Activated T-helper 1 cell treated with Interleukin-2 at 50 U/mL for 16 hours (primary cell): Measurements from ENCODE around the gene LTA.

ENCODE experiments used
- DNase-seq: peaks from one replicate; pipeline ENCODE4 v3.0.0-alpha.2; 2020; ENCODE audit warnings: low read depth

Gene LTA

GRCh38 chr6:31572041-31572911, at the start of gene LTA:
Gene LTA (plus strand): TSS chr6:31572289. CDS start chr6:31572743, 454 bp downstream.
- peak; percentile 63 for DNase-seq

- DNase-seq = no peak
Observed at GRCh38 chr6:31525553-31525931, 46.5 kb upstream of the LTA start.

DNA sequence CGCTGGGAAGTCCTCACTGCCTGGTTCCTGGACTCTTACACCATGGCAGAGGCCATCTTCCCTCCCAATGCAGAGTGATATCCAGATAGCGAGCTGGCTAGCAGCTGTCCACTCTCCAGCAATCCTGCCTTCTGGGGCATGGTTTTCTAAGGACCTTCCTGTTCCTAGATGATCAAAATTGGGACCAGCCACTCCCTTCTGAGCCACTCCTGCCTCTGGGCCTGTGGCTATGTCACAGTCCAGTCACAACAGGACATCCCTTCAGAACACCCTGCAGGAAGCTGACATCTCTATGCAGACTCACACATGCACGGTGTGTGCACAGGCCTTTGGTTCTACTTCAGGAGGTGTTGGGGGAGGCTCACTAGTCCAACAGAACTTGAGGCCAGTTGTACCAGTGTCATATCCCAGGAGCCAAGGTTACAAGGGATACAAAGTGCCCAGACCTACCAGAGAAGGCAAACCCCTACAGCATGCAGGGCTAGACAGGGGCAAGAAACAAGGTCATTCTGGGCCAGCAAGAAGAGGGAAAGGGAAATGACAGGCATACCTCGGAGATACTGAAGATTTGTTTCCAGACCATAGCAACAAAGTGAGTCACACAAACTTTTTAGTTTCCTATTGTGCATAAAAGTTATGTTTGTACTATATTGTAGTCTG, 46.0 kb upstream of the LTA start:
- no peak for DNase-seq

- DNase-seq = no peak
Observed at GRCh38 chr6:31528307-31528777, 43.7 kb upstream of the LTA start.

DNA sequence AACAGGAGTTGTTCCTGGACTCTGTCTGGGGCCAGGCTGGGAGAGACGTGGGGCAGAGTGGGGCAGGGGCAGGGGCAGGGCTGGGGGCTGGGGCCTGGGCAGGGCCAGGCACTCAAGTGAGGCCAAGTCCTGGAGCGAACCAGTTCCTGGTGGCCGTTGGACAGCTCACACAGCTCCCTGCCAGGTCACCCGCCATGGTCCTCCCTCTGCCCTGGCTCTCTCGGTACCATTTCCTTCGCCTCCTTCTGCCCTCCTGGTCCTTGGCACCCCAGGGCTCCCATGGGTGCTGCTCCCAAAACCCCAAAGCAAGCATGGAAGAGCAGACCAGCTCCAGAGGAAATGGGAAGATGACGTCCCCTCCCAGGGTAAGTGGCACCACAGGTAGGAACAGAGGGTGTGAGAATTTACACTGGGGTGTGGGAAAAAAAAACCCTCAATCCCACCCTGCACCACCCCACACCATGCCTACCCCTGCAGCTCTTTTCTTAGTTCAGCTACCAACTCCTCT, 43.2 kb upstream of the LTA start, which contains the start of gene MCCD1:
TSS of gene MCCD1 (plus strand) at position 142 of the 508 bp plus-strand sequence. CDS start at position 195, 53 bp downstream.
- no peak for DNase-seq

DNA sequence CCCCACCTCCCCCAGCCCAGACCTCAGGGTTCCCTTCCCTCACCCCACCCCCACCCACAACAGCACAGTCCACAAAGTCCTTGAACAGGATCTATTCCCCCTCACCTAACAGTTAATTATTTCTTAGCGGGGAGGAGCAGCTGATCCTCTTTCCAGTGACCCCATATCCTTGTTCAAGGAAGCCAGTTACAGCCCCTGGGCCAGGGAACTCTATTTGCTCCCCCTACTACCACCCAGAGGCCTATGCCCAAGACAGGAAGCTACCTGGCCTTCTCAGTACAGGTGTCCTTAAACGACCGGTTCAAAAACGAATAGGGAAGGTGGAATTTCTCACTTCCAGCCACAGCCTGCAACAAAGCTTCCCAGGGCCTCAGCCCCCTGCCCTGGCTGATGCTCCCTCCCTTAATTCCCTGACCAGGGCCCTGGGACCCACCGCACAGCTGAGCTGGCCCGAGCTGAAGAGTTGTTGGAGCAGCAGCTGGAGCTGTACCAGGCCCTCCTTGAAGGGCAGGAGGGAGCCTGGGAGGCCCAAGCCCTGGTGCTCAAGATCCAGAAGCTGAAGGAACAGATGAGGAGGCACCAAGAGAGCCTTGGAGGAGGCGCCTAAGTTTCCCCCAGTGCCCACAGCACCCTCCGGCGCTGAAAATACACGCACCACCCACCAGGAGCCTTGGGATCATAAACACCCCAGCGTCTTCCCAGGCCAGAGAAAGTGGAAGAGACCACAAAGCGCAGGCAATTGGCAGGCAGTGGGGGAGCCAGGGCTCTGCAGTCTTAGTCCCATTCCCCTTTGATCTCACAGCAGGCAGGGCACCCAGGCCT, 42.5 kb upstream of the LTA start:
- DNase-seq = no peak

DNA sequence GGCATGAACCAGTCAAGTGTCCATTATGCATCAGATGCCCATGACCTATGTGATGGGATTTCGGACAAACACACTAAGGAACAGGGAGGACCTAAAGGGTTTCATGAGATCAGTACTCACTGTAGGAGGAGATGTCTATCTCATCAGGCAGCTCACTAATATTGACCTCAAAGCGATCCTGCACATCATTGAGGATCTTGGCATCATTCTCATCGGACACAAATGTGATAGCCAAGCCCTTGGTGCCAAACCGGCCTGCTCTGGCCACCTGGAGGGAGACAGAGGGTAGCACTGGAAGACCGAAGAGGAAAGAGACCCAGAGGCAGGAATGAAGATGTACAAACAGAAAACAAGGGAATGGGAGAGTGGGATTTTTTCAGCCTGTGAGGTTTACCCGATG, 41.4 kb upstream of the LTA start:
- DNase-seq = no peak

GRCh38 chr6:31531162-31531561, 40.9 kb upstream of the LTA start:
- DNase-seq = no peak

GRCh38 chr6:31531771-31532643, 40.1 kb upstream of the LTA start:
- DNase-seq = no peak

- no peak for DNase-seq
Observed at GRCh38 chr6:31532644-31533454, 39.2 kb upstream of the LTA start.

- no peak for DNase-seq
Observed at GRCh38 chr6:31533455-31533841, 38.6 kb upstream of the LTA start.

DNA sequence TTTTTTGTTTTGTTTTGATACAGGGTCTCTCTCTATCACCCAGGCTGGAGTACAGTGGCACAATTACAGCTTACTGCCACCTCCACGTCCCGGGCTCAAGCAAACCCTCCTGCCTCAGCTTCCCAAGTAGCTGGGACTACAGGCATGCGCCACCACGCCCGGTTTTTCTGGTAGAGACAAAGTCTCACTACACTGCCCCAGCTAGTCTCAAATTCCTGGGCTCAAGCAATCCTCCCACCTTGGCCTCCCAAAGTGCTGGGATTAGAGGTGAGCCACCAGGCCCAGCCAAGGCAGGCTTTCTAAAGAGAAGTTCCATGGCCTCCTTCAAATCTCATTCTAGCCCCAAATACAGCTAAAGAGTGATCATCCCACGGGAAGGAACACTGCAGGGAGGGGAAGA, 38.1 kb upstream of the LTA start:
- DNase-seq = no peak

- DNase-seq = no peak
Observed at GRCh38 chr6:31534521-31535040, 37.5 kb upstream of the LTA start.

GRCh38 chr6:31535538-31536324, 36.4 kb upstream of the LTA start:
- no peak for DNase-seq

- DNase-seq = no peak
Observed at GRCh38 chr6:31538805-31539400, 33.2 kb upstream of the LTA start.

GRCh38 chr6:31540640-31541039, 31.4 kb upstream of the LTA start:
- DNase-seq = no peak

GRCh38 chr6:31541059-31541657, 30.9 kb upstream of the LTA start:
- peak; percentile 58 for DNase-seq
